OCI-LY7 (cell line): ENCODE results near the gene ITK. TPM values are rescaled to one million over a fixed set of nuclear protein-coding genes. Genes with fewer than 3 reads are reported as not detected.

ENCODE experiments used
- BruUV-seq: library from RNA; stranded (reverse); fragments of 400-500 nt; replicated peaks from 2 replicates; lab custom pipeline; 2021; lab: Mats Ljungman, UMichigan
- CTCF ChIA-PET: fragments of 300-600 bp; sonication (Branson Sonifier 250); formaldehyde crosslinking; loops from one replicate; lab custom pipeline; 2022; ENCODE audit warnings: antibody characterized with exemption; ENCODE audit not compliant: unreplicated experiment; lab: Charles Lee
- POLR2A ChIA-PET: fragments of 300-600 bp; sonication (Branson Sonifier 250); formaldehyde crosslinking; loops from one replicate; lab custom pipeline; 2022; ENCODE audit warnings: antibody characterized with exemption; lab: Charles Lee
- DNase-seq: peaks from one replicate; pipeline ENCODE4 v3.0.0-alpha.2; 2015; ENCODE audit warnings: low spot score
- H2AFZ ChIP-seq: fragments of 200-600 bp; sonication (generic), shearing (Covaris generic); 2 replicates; pipeline ENCODE4 v1.6.1; 2014; ENCODE audit warnings: mild to moderate bottlenecking, antibody characterized with exemption, low read length, moderate library complexity
- H3K27ac ChIP-seq: fragments of 200-600 bp; sonication (generic); 2 replicates; pipeline ENCODE4 v1.5.1; 2014; ENCODE audit warnings: mixed run types, low read depth, mild to moderate bottlenecking, moderate library complexity, low read length, inconsistent platforms; ENCODE audit not compliant: poor library complexity, severe bottlenecking
- H3K36me3 ChIP-seq: fragments of 200-600 bp; sonication (generic); 2 replicates; pipeline ENCODE4 v1.6.1; 2014; ENCODE audit warnings: mild to moderate bottlenecking, antibody characterized with exemption, low read length, moderate library complexity, mixed read lengths; ENCODE audit not compliant: insufficient read depth
- H3K4me1 ChIP-seq: fragments of 200-600 bp; sonication (generic); 2 replicates; pipeline ENCODE4 v1.5.1; 2014; ENCODE audit warnings: mild to moderate bottlenecking, low read length; ENCODE audit not compliant: insufficient read depth, poor library complexity, severe bottlenecking
- H3K4me2 ChIP-seq: fragments of 200-600 bp; sonication (generic); 2 replicates; pipeline ENCODE4 v1.6.1; 2014; ENCODE audit warnings: mild to moderate bottlenecking, low read length
- H3K4me3 ChIP-seq: fragments of 200-600 bp; sonication (generic); 2 replicates; pipeline ENCODE4 v1.5.1; 2014; ENCODE audit warnings: mild to moderate bottlenecking, low read depth, low read length; ENCODE audit not compliant: poor library complexity, severe bottlenecking
- H3K79me2 ChIP-seq: fragments of 200-600 bp; sonication (generic); 2 replicates; pipeline ENCODE4 v1.6.1; 2016; ENCODE audit warnings: low read depth, mild to moderate bottlenecking, low read length, moderate library complexity, mixed read lengths; ENCODE audit not compliant: insufficient read depth
- H3K9me2 ChIP-seq: fragments of 200-600 bp; sonication (generic); 2 replicates; pipeline ENCODE4 v1.6.1; 2016; ENCODE audit warnings: mild to moderate bottlenecking, low read length, mixed read lengths; ENCODE audit not compliant: insufficient read depth
- H3K9me3 ChIP-seq: fragments of 200-600 bp; sonication (generic); 2 replicates; pipeline ENCODE4 v1.6.1; 2014; ENCODE audit warnings: mild to moderate bottlenecking, mixed run types, low read length, mixed read lengths
- H4K20me1 ChIP-seq: fragments of 200-600 bp; sonication (generic); 2 replicates; pipeline ENCODE4 v1.6.1; 2014; ENCODE audit warnings: mild to moderate bottlenecking, antibody characterized with exemption, low read length, moderate library complexity, mixed read lengths; ENCODE audit not compliant: insufficient read depth
- EZH2phosphoT487 ChIP-seq: fragments of 200-600 bp; sonication (generic); IDR thresholded peaks from 2 replicates; pipeline ENCODE4 v1.6.1; 2018; ENCODE audit warnings: low read depth, borderline replicate concordance, mild to moderate bottlenecking, mixed run types, antibody characterized with exemption, low read length, moderate library complexity, mixed read lengths
- intact Hi-C: fragments of 100-400 bp; cut with micrococcal nuclease; formaldehyde crosslinking; loops from one replicate; pipeline ENCODE4 v1.10.0; 2022; ENCODE audit not compliant: unreplicated experiment
- total RNA-seq, 2 experiments: library from RNA; depleted of rRNA in 1 of 2; stranded (reverse); fragments of >200 nt in 1 of 2; shearing (Covaris generic) in 1 of 2; gene quantifications; 2 replicates each; pipeline ENCODE4 v1.2.3, GENCODE V29; 2014 to 2022
- TF ChIP-seq, protein P1 (sequence below): fragments of 200-600 bp; sonication (generic); conservative IDR thresholded peaks from 2 replicates; pipeline ENCODE4 v1.5.1; 2014; ENCODE audit warnings: mild to moderate bottlenecking, antibody characterized with exemption, low read length, moderate library complexity, mixed read lengths

Gene ITK
- total RNA-seq, 2 experiments from 2014 or later = not detected

GRCh38 chr5:157285310-157286035, 104.8 kb downstream of the ITK start:
- Histone ChIP-seq H3K9me3 (peaks cover 6% of the 10 kb centered on the region; the same call in 1 of the 2 replicates), H4K20me1 (peaks cover 8% of the 10 kb centered on the region; the same call in 1 of the 2 replicates), H3K4me3 (no peak overlapping the region), H3K79me2 (peaks cover 55% of the 10 kb centered on the region), H2AFZ (no peak overlapping the region), H3K36me3 (peaks cover 70% of the 10 kb centered on the region), H3K9me2 (no peaks in the 10 kb centered on the region), H3K27ac (no peak overlapping the region), H3K4me2 (no peak overlapping the region), H3K4me1 (peaks cover 29% of the 10 kb centered on the region)
- no peak for DNase-seq
- intact Hi-C loops = no loop called here
- TF ChIP-seq, protein P1, sequence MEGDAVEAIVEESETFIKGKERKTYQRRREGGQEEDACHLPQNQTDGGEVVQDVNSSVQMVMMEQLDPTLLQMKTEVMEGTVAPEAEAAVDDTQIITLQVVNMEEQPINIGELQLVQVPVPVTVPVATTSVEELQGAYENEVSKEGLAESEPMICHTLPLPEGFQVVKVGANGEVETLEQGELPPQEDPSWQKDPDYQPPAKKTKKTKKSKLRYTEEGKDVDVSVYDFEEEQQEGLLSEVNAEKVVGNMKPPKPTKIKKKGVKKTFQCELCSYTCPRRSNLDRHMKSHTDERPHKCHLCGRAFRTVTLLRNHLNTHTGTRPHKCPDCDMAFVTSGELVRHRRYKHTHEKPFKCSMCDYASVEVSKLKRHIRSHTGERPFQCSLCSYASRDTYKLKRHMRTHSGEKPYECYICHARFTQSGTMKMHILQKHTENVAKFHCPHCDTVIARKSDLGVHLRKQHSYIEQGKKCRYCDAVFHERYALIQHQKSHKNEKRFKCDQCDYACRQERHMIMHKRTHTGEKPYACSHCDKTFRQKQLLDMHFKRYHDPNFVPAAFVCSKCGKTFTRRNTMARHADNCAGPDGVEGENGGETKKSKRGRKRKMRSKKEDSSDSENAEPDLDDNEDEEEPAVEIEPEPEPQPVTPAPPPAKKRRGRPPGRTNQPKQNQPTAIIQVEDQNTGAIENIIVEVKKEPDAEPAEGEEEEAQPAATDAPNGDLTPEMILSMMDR = no peak
- no peak for TF ChIP-seq EZH2phosphoT487
- CTCF ChIA-PET = no interaction called here
- POLR2A ChIA-PET = interaction anchor here (8.6 kb wide), 1 partner anchor 12 kb away, joined by 64 read pairs; no protein-coding TSS in a partner anchor
- no TSS peak for BruUV-seq

- DNase-seq = no peak
- ChIA-PET CTCF (no interaction called here), POLR2A (interaction anchor here (0.7 to 8.6 kb wide), 4 partner anchors 12 to 36 kb away, joined by 3 to 64 read pairs (median 4); no protein-coding TSS in a partner anchor)
- Histone ChIP-seq H3K36me3 (peaks cover 73% of the 10 kb centered on the region), H3K9me2 (no peaks in the 10 kb centered on the region), H3K4me1 (peaks cover 29% of the 10 kb centered on the region), H3K79me2 (peaks cover 41% of the 10 kb centered on the region), H2AFZ (no peak overlapping the region), H3K27ac (no peak overlapping the region), H3K4me2 (no peak overlapping the region), H4K20me1 (peaks cover 8% of the 10 kb centered on the region; the same call in 1 of the 2 replicates), H3K4me3 (no peak overlapping the region), H3K9me3 (no peaks in the 10 kb centered on the region; the same call in 1 of the 2 replicates)
- BruUV-seq = no TSS peak
- no peak for TF ChIP-seq EZH2phosphoT487
- TF ChIP-seq, protein P1 = no peak
- intact Hi-C loops = no loop called here
Measured at GRCh38 chr5:157286761-157287211, 106.1 kb downstream of the ITK start.
